H9 (cell line): Measurements from ENCODE around the gene PLD5. TPM values are rescaled to one million over a fixed set of nuclear protein-coding genes. Genes with fewer than 3 reads are reported as not detected.

Experiments
- DNase-seq: peaks from one replicate; pipeline ENCODE4 v3.0.0-alpha.2; 2017
- H2AFZ ChIP-seq: one replicate; pipeline ENCODE4 v1.6.1; 2013; ENCODE audit warnings: mild to moderate bottlenecking, low read length, control low read depth, moderate library complexity
- H2AK5ac ChIP-seq: 2 replicates; pipeline ENCODE4 v1.6.1; 2013; ENCODE audit warnings: low read length, control low read depth, mixed read lengths; ENCODE audit not compliant: insufficient read length
- H2BK120ac ChIP-seq: one replicate; pipeline ENCODE4 v1.6.1; 2013; ENCODE audit warnings: low read depth, mild to moderate bottlenecking, low read length, control low read depth, inconsistent platforms; ENCODE audit not compliant: poor library complexity, severe bottlenecking
- H2BK12ac ChIP-seq: 2 replicates; pipeline ENCODE4 v1.6.1; 2013; ENCODE audit warnings: low read length, control low read depth, mixed read lengths, low read depth; ENCODE audit not compliant: insufficient read length
- H2BK15ac ChIP-seq: 2 replicates; pipeline ENCODE4 v1.6.1; 2013; ENCODE audit warnings: low read depth, low read length, control low read depth
- H2BK20ac ChIP-seq: one replicate; pipeline ENCODE4 v1.6.1; 2013; ENCODE audit warnings: low read depth, mild to moderate bottlenecking, low read length, control low read depth, inconsistent platforms; ENCODE audit not compliant: poor library complexity, severe bottlenecking
- H2BK5ac ChIP-seq: 2 replicates; pipeline ENCODE4 v1.6.1; 2013; ENCODE audit warnings: low read length, control low read depth, mixed read lengths; ENCODE audit not compliant: insufficient read length
- H3K14ac ChIP-seq: 2 replicates; pipeline ENCODE4 v1.6.1; 2013; ENCODE audit warnings: low read length, control low read depth; ENCODE audit not compliant: insufficient read depth
- H3K18ac ChIP-seq: 2 replicates; pipeline ENCODE4 v1.6.1; 2013; ENCODE audit warnings: low read depth, mild to moderate bottlenecking, mixed read lengths, low read length, control low read depth; ENCODE audit not compliant: insufficient read length
- H3K23ac ChIP-seq: 2 replicates; pipeline ENCODE4 v1.6.1; 2013; ENCODE audit warnings: low read length, control low read depth, mixed read lengths, low read depth; ENCODE audit not compliant: insufficient read length
- H3K23me2 ChIP-seq: 2 replicates; pipeline ENCODE4 v1.6.1; 2013; ENCODE audit warnings: low read depth, mild to moderate bottlenecking, mixed read lengths, low read length, control low read depth; ENCODE audit not compliant: insufficient read length, poor library complexity, severe bottlenecking
- H3K27ac ChIP-seq: 2 replicates; pipeline ENCODE4 v1.5.1; 2013; ENCODE audit warnings: low read length, control low read depth, mixed read lengths, low read depth; ENCODE audit not compliant: insufficient read length
- H3K27me3 ChIP-seq: 2 replicates; pipeline ENCODE4 v1.6.1; 2013; ENCODE audit warnings: low read length, control low read depth, inconsistent platforms; ENCODE audit not compliant: insufficient read depth
- H3K4ac ChIP-seq: 2 replicates; pipeline ENCODE4 v1.6.1; 2013; ENCODE audit warnings: low read depth, mild to moderate bottlenecking, control low read depth, inconsistent platforms, low read length, moderate library complexity
- H3K4me1 ChIP-seq: 2 replicates; pipeline ENCODE4 v1.6.1; 2013; ENCODE audit warnings: low read length, control low read depth, inconsistent platforms; ENCODE audit not compliant: insufficient read depth
- H3K4me2 ChIP-seq: 2 replicates; pipeline ENCODE4 v1.6.1; 2013; ENCODE audit warnings: low read length, control low read depth, mixed read lengths; ENCODE audit not compliant: insufficient read length, insufficient read depth
- H3K56ac ChIP-seq: 2 replicates; pipeline ENCODE4 v1.6.1; 2013; ENCODE audit warnings: low read depth, mild to moderate bottlenecking, mixed read lengths, low read length, control low read depth; ENCODE audit not compliant: insufficient read length
- H3K79me1 ChIP-seq: 2 replicates; pipeline ENCODE4 v1.6.1; 2013; ENCODE audit warnings: low read depth, mild to moderate bottlenecking, moderate library complexity, low read length, control low read depth, inconsistent platforms; ENCODE audit not compliant: insufficient read depth, poor library complexity, severe bottlenecking
- H3K79me2 ChIP-seq: 2 replicates; pipeline ENCODE4 v1.6.1; 2013; ENCODE audit warnings: low read length, control low read depth, inconsistent platforms; ENCODE audit not compliant: insufficient read depth
- H3K9ac ChIP-seq: 2 replicates; pipeline ENCODE4 v1.6.1; 2013; ENCODE audit warnings: low read length, control low read depth, mixed read lengths; ENCODE audit not compliant: insufficient read length; ENCODE audit errors: extremely low read depth
- H3K9me3 ChIP-seq: one replicate; pipeline ENCODE4 v1.6.1; 2013; ENCODE audit warnings: low read depth, low read length, inconsistent platforms; ENCODE audit not compliant: control insufficient read depth
- H3T11ph ChIP-seq: one replicate; pipeline ENCODE4 v1.6.1; 2013; ENCODE audit warnings: mild to moderate bottlenecking, low read length, control low read depth, inconsistent platforms
- H4K20me1 ChIP-seq: one replicate; pipeline ENCODE4 v1.6.1; 2013; ENCODE audit not compliant: control insufficient read depth, insufficient read length, insufficient read depth
- H4K5ac ChIP-seq: 2 replicates; pipeline ENCODE4 v1.6.1; 2013; ENCODE audit warnings: low read depth, mild to moderate bottlenecking, mixed read lengths, low read length, control low read depth; ENCODE audit not compliant: insufficient read length
- H4K8ac ChIP-seq: replicated peaks from 2 replicates; pipeline ENCODE4 v1.6.1; 2013; ENCODE audit warnings: low read length, control low read depth, mixed read lengths, low read depth; ENCODE audit not compliant: insufficient read length
- H4K91ac ChIP-seq: 2 replicates; pipeline ENCODE4 v1.6.1; 2013; ENCODE audit warnings: low read depth, mild to moderate bottlenecking, moderate library complexity, mixed read lengths, low read length, control low read depth; ENCODE audit not compliant: insufficient read length
- H3K27ac Mint-ChIP-seq, 3 experiments: 2 replicates in 2 of 3; 3 replicates in 1 of 3; pipeline ENCODE4 v1.8.0; 2020 to 2021; ENCODE audit warnings: mixed read lengths in 3 of 3, mild to moderate bottlenecking in 1 of 3, moderate library complexity in 1 of 3
- H3K27me3 Mint-ChIP-seq: 2 replicates; pipeline ENCODE4 v1.8.0; 2021; ENCODE audit warnings: low read depth, mild to moderate bottlenecking, moderate library complexity, mixed read lengths
- H3K36me3 Mint-ChIP-seq, 3 experiments: 2 replicates in 2 of 3; 3 replicates in 1 of 3; pipeline ENCODE4 v1.8.0; 2020 to 2021; ENCODE audit warnings: low read depth in 3 of 3, mixed read lengths in 3 of 3; ENCODE audit not compliant: insufficient read depth in 1 of 3
- H3K4me1 Mint-ChIP-seq, 2 experiments: 2 replicates each; pipeline ENCODE4 v1.8.0; 2020; ENCODE audit warnings: mixed read lengths in 2 of 2
- H3K4me3 Mint-ChIP-seq, 2 experiments: 2 replicates in 1 of 2; 3 replicates in 1 of 2; pipeline ENCODE4 v1.8.0; 2020 to 2021; ENCODE audit warnings: mild to moderate bottlenecking in 2 of 2, mixed read lengths in 2 of 2, moderate library complexity in 1 of 2
- H3K9me3 Mint-ChIP-seq, 2 experiments: 2 replicates in 1 of 2; 3 replicates in 1 of 2; pipeline ENCODE4 v1.8.0; 2020; ENCODE audit warnings: mild to moderate bottlenecking in 2 of 2, mixed read lengths in 2 of 2, moderate library complexity in 1 of 2
- CTCF ChIP-seq: fragments of 200-600 bp; sonication (generic); conservative IDR thresholded peaks from 3 replicates; pipeline ENCODE4 v1.8.0; 2021; ENCODE audit warnings: antibody characterized with exemption, mild to moderate bottlenecking
- WGBS: extraction: QIAGEN DNeasy Blood & Tissue Kit; methylation state at CpG from one replicate; pipeline ENCODE4 v1.1.7; 2013; ENCODE audit warnings: missing lambda C conversion rate, low lambda C conversion rate, mixed read lengths; ENCODE audit not compliant: insufficient read length; ENCODE audit errors: extremely low coverage; 5-methylcytosine and 5-hydroxymethylcytosine counted together
- total RNA-seq: library from RNA; stranded (reverse); gene quantifications from 2 replicates; pipeline ENCODE4 v1.2.1, GENCODE V29; 2021

Gene PLD5
- total RNA-seq, 1 experiment from 2014 or later = 5.2 TPM

GRCh38 chr1:242452573-242452972 is 71.9 kb downstream of the PLD5 start:
- no peaks in the 10 kb centered on the region for H3K79me1 ChIP-seq
- no peaks in the 10 kb centered on the region for H3K27me3 Mint-ChIP-seq
- DNase-seq = no peak
- no CpG with 5 or more reads among the region's 8 CpGs for WGBS
- no peak overlapping the region for H2BK12ac ChIP-seq
- H3K23ac ChIP-seq = no peak overlapping the region
- H3K9me3 Mint-ChIP-seq = no peaks in the 10 kb centered on the region
- H3K9ac ChIP-seq = no peak overlapping the region
- no peak overlapping the region for H3K56ac ChIP-seq
- no peak overlapping the region for H2AK5ac ChIP-seq
- H3K4ac ChIP-seq = no peak overlapping the region
- no peak overlapping the region for H3T11ph ChIP-seq
- no peak overlapping the region; a peak in 1 of 7 replicates for H3K27ac Mint-ChIP-seq
- H3K9me3 ChIP-seq = no peaks in the 10 kb centered on the region
- peaks cover 55 to 57% of the 10 kb centered on the region in 2 experiments for H3K4me1 Mint-ChIP-seq
- no peak overlapping the region for H3K14ac ChIP-seq
- H3K4me3 Mint-ChIP-seq = no peak overlapping the region
- no peaks in the 10 kb centered on the region for H3K23me2 ChIP-seq
- no peak overlapping the region for H4K5ac ChIP-seq
- H4K8ac ChIP-seq = no peak overlapping the region
- H2BK20ac ChIP-seq = peak overlapping the region; percentile 26
- H2BK5ac ChIP-seq = no peak overlapping the region
- no peaks in the 10 kb centered on the region for H3K27me3 ChIP-seq
- H2AFZ ChIP-seq = no peak overlapping the region
- TF ChIP-seq CTCF = no peak
- no peak overlapping the region for H3K27ac ChIP-seq
- no peaks in the 10 kb centered on the region for H3K79me2 ChIP-seq
- H3K4me1 ChIP-seq = peaks cover 6% of the 10 kb centered on the region; the same call in 1 of the 2 replicates
- no peak overlapping the region for H2BK15ac ChIP-seq
- H3K4me2 ChIP-seq = no peak overlapping the region
- H4K91ac ChIP-seq = no peak overlapping the region
- peaks cover 0 to 12% (median 0%) of the 10 kb centered on the region in 3 experiments; a peak in 2 of 7 replicates for H3K36me3 Mint-ChIP-seq
- no peaks in the 10 kb centered on the region for H4K20me1 ChIP-seq
- H3K18ac ChIP-seq = no peak overlapping the region
- H2BK120ac ChIP-seq = no peak overlapping the region
